Gastrocnemius medialis (tissue), 4 donors: ENCODE data around the gene LCNL1. TPM values are rescaled to one million over a fixed set of nuclear protein-coding genes. Genes with fewer than 3 reads are reported as not detected.
"Not testable (repeated sequence)": the region's sequence is repeated elsewhere in the genome, so short reads cannot be mapped to it uniquely, and the experiment has no call there.

Source experiments
- ATAC-seq, 2 donors: fragments of 150-250 bp; one replicate each; pipeline ENCODE4 v1.9.1; 2016
- DNase-seq, 2 donors: peaks; one replicate each; pipeline ENCODE4 v3.0.0-alpha.2; 2019
- H3K27ac ChIP-seq, 4 donors: fragments of 200-600 bp; sonication (generic); 1 replicate in 1 of 4; 2 replicates in 3 of 4; pipeline ENCODE4 v1.5.1; 2016 to 2018; ENCODE audit warnings: mild to moderate bottlenecking in 2 of 4, moderate library complexity in 1 of 4
- H3K27me3 ChIP-seq, 3 donors: fragments of 200-600 bp; sonication (generic) in 2 of 3; 1 replicate in 1 of 3; 2 replicates in 2 of 3; pipeline versions ENCODE4 v1.5.1 to v1.6.0; 2016 to 2019; ENCODE audit warnings: mild to moderate bottlenecking in 1 of 3, moderate library complexity in 1 of 3
- H3K36me3 ChIP-seq, 2 donors: fragments of 200-600 bp; sonication (generic) in 1 of 2; one replicate each; pipeline ENCODE4 v1.5.1; 2017 to 2018
- H3K4me1 ChIP-seq, 2 donors: fragments of 200-600 bp; sonication (generic) in 1 of 2; one replicate each; pipeline ENCODE4 v1.5.1; 2016 to 2017; ENCODE audit warnings: mild to moderate bottlenecking in 2 of 2
- H3K4me3 ChIP-seq, 4 donors: fragments of 200-600 bp; sonication (generic) in 3 of 4; 1 replicate in 1 of 4; 2 replicates in 3 of 4; pipeline ENCODE4 v1.5.1; 2016 to 2019; ENCODE audit warnings: mild to moderate bottlenecking in 2 of 4
- H3K9me3 ChIP-seq, 3 donors: fragments of 200-600 bp; sonication (generic) in 2 of 3; 1 replicate in 1 of 3; 2 replicates in 2 of 3; pipeline ENCODE4 v1.5.1; 2016 to 2019
- POLR2A ChIP-seq, 2 donors: fragments of 450-650 bp; IDR thresholded peaks; one replicate each; pipeline ENCODE4 v1.6.1; 2017; ENCODE audit warnings: antibody characterized with exemption in 2 of 2, mild to moderate bottlenecking in 2 of 2, moderate library complexity in 2 of 2
- in situ Hi-C, 4 donors: fragments of 200-750 bp; cut with MboI; loops; one replicate each; pipeline versions ENCODE4 v1.15.0 to v1.8.0; 2017; ENCODE audit warnings: low sequenced_read_pairs in 4 of 4
- intact Hi-C: fragments of 100-400 bp; cut with DNase I; formaldehyde crosslinking; loops from one replicate; pipeline ENCODE4 v1.15.1; 2023; ENCODE audit warnings: low total_unique reads
- total RNA-seq, 4 donors: library from RNA; depleted of rRNA; stranded (reverse); fragments of >200 nt; gene quantifications; one replicate each; pipeline versions ENCODE4 v1.1.0 to v1.2.3, GENCODE V29; 2016
- TF ChIP-seq, protein P1 (sequence below), 5 experiments: fragments of 450-650 bp in 3 of 5; fragments of 200-600 bp in 2 of 5; sonication (generic) in 2 of 5; IDR thresholded peaks in 4 of 5; conservative IDR thresholded peaks in 1 of 5; 1 replicate in 4 of 5; 2 replicates in 1 of 5; pipeline ENCODE4 v1.5.1; 2016 to 2019; ENCODE audit warnings: antibody characterized with exemption in 5 of 5, mild to moderate bottlenecking in 3 of 5, moderate library complexity in 3 of 5

The LCNL1 gene
- total RNA-seq, 4 donors from 2014 or later: 0.10 TPM; not detected in 3

DNA sequence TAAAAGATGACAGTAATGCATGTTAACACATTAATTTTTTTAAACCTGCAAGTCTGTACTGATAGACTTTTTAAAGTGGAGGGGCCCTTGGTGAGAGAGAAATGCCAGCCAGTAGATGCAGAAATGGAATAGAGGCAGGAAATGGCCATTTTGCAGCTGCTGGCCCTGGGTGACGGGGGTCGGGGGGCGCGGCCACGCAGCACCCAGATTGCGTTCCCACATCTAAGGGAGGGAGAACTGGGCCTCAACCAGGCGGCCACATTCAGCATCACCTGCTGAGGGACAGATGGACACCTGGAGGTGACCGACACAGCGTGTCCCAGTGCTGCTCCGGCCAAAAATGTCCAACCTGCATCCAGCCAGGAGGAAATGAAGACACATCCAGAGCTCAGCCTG, 19.9 kb downstream of the LCNL1 start:
- TF ChIP-seq, protein P1, sequence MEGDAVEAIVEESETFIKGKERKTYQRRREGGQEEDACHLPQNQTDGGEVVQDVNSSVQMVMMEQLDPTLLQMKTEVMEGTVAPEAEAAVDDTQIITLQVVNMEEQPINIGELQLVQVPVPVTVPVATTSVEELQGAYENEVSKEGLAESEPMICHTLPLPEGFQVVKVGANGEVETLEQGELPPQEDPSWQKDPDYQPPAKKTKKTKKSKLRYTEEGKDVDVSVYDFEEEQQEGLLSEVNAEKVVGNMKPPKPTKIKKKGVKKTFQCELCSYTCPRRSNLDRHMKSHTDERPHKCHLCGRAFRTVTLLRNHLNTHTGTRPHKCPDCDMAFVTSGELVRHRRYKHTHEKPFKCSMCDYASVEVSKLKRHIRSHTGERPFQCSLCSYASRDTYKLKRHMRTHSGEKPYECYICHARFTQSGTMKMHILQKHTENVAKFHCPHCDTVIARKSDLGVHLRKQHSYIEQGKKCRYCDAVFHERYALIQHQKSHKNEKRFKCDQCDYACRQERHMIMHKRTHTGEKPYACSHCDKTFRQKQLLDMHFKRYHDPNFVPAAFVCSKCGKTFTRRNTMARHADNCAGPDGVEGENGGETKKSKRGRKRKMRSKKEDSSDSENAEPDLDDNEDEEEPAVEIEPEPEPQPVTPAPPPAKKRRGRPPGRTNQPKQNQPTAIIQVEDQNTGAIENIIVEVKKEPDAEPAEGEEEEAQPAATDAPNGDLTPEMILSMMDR (IDR thresholded peaks at IDR 0.05 in 4 of 5, conservative IDR thresholded peaks at IDR 0.05 in 1 of 5): no peak
- no peak overlapping the region for H3K27ac ChIP-seq
- no peaks in the 10 kb centered on the region for H3K9me3 ChIP-seq
- no peaks in the 10 kb centered on the region for H3K36me3 ChIP-seq
- H3K4me3 ChIP-seq: no peak overlapping the region
- ATAC-seq: no peak
- no peak for DNase-seq
- H3K4me1 ChIP-seq: no peaks in the 10 kb centered on the region
- in situ Hi-C loops (no loop called here), intact Hi-C loops (no loop called here)
- no peaks in the 10 kb centered on the region for H3K27me3 ChIP-seq

DNA sequence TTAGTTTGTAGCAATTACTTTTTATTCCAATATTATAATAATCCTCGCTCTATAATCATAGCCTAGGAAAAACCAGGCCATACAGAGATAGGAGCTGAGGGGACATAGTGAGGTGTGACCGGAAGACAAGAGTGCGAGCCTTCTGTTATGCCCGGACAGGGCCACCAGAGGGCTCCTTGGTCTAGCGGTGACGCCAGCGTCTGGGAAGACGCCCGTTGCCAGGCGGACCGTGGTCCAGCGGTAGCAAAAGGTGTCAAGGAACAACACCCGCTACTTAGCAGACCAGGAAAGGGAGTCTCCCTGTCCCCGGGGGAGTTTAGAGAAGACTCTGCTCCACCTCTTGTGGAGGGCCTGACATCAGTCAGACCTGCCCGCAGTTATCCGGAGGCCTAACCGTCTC, 21.5 kb downstream of the LCNL1 start:
- H3K27me3 ChIP-seq, H3K27ac ChIP-seq, H3K36me3 ChIP-seq, H3K9me3 ChIP-seq, intact Hi-C loops, DNase-seq, H3K4me1 ChIP-seq, H3K4me3 ChIP-seq, in situ Hi-C loops, ATAC-seq: not testable (repeated sequence)
- TF ChIP-seq, protein P1 (IDR thresholded peaks at IDR 0.05 in 4 of 5, conservative IDR thresholded peaks at IDR 0.05 in 1 of 5): peak in 3 of 5 experiments; percentile 17 to 47 (median 23)

DNA sequence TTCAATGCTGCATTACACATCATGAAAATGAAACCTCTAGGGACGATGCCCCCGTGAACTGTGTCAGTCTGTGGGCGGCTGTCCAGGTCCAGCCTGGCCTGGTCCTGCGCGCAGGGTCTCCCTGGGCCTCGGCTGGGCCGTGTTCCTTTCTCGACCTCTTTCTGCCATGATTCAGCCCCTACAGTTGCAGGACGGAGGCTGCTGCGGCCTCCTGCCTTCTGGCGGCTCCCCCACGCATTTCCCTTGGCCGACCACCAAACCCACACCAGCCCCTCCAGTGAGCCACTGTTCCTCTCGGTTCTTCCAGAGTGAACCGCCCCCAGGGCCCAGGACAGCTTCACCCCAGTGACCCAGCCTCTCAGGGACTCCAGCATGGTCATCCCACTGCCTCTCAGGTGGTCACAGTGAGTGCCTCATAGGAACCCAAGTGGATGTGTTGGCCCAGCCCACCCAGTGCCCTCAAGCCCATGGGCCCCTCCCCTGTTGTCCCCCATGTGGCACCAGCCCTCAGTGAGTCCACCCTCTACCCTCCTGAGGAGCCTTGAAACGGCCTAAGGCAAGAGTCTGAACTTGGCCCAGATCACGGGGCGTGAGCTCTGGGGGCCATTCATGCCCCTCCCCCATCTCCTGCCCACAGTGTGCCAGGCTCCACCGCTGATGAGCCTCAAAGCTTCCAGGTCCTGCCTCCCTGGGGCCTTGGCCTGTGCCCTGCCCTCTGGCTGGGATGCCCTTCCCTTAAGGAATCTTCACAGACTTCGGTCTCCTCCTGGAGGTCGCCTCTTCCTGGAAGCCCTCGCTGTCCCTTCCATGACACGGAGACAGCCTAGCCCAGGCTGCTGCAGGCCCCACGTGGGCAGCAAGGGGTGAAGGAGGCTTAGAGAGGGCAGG, 23.6 kb downstream of the LCNL1 start:
- ATAC-seq (no peak), DNase-seq (no peak)
- no peak overlapping the region for H3K4me3 ChIP-seq
- H3K27me3 ChIP-seq: no peaks in the 10 kb centered on the region
- in situ Hi-C loops (no loop called here), intact Hi-C loops (no loop called here)
- H3K36me3 ChIP-seq: peaks cover 0 to 12% of the 10 kb centered on the region in 2 donors
- H3K9me3 ChIP-seq: no peaks in the 10 kb centered on the region
- no peaks in the 10 kb centered on the region for H3K4me1 ChIP-seq
- no peak for TF ChIP-seq POLR2A (IDR thresholded peaks at IDR 0.05)
- TF ChIP-seq, protein P1 (IDR thresholded peaks at IDR 0.05 in 4 of 5, conservative IDR thresholded peaks at IDR 0.05 in 1 of 5): no peak
- H3K27ac ChIP-seq: no peak overlapping the region

DNA sequence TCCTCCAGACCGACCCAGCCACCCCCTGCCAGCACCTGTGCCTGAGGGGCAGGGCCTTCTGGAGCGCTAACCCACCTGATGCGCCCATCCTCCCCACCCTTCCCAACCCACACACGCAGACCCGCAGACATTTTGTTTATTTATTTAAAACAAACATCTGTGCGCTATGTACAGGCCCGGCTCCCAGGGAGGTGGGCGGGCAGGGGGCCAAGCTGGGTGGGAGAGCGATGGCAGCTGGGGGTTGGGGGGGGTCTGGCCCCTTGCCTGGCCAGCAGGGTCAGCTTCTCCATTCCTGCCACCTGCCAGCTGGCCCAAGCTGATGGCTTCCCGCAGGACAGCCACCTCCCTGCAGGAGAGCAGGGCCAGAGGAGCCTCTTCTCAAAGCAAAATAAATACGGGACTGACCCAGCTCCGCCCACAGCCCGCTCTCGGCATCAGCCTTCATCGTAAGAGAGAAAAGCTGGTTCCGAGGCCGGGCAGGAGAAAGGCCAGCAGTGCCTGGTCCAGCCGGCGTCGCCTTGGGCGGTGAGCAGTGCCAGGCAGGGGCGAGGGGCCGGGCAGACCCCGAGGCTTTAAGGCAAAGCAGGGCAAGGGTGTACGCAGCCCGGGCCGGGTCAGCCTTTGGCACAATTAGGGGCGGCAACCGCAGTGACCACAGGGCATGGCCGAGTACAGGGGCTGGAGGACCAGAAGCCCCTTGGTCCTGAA, 24.5 kb downstream of the LCNL1 start:
- no peaks in the 10 kb centered on the region for H3K9me3 ChIP-seq
- DNase-seq (no peak), ATAC-seq (no peak)
- no peaks in the 10 kb centered on the region for H3K27me3 ChIP-seq
- H3K36me3 ChIP-seq: peaks cover 0 to 19% of the 10 kb centered on the region in 2 donors
- in situ Hi-C loops: no loop called here
- TF ChIP-seq POLR2A (IDR thresholded peaks at IDR 0.05): no peak
- TF ChIP-seq, protein P1 (IDR thresholded peaks at IDR 0.05 in 4 of 5, conservative IDR thresholded peaks at IDR 0.05 in 1 of 5): no peak
- intact Hi-C loops: no loop called here
- H3K27ac ChIP-seq: no peak overlapping the region
- no peaks in the 10 kb centered on the region for H3K4me1 ChIP-seq
- no peak overlapping the region for H3K4me3 ChIP-seq
